ENCODE data around the gene CALHM4. TPM values are rescaled to one million over a fixed set of nuclear protein-coding genes. Genes with fewer than 3 reads are reported as not detected.

Gene CALHM4
- total RNA-seq, 1 experiment from 2014 or later: not detected

- Histone ChIP-seq H3K27ac (ENCODE audit: low read length) (no peak overlapping the region), H3K4me3 (ENCODE audit: low read length) (no peak overlapping the region), H3F3A (ENCODE audit: low read length, unreplicated experiment) (no peaks in the 10 kb centered on the region), H3K9me2 (replicated peaks; ENCODE audit: low read length) (no peaks in the 10 kb centered on the region), H4K20me1 (ENCODE audit: low read length) (no peaks in the 10 kb centered on the region), H3K9me3 (ENCODE audit: low read length) (no peaks in the 10 kb centered on the region), H3K27me3 (ENCODE audit: low read length) (no peaks in the 10 kb centered on the region), H3K79me2 (ENCODE audit: low read length) (peaks cover 52% of the 10 kb centered on the region), H2AFZ (ENCODE audit: low read length) (no peak overlapping the region), H3K9ac (ENCODE audit: low read length) (no peak overlapping the region), H3K4me1 (ENCODE audit: insufficient read depth, low read length) (no peaks in the 10 kb centered on the region; the same call in 1 of the 2 replicates), H3K36me3 (ENCODE audit: low read depth, low read length) (peaks cover 8% of the 10 kb centered on the region; the same call in 1 of the 2 replicates), H3K4me2 (ENCODE audit: low read length) (no peak overlapping the region)
- TF ChIP-seq EZH2phosphoT487 (IDR thresholded peaks at IDR 0.05; ENCODE audit: borderline replicate concordance, low read length): no peak
- TF ChIP-seq, protein P1, sequence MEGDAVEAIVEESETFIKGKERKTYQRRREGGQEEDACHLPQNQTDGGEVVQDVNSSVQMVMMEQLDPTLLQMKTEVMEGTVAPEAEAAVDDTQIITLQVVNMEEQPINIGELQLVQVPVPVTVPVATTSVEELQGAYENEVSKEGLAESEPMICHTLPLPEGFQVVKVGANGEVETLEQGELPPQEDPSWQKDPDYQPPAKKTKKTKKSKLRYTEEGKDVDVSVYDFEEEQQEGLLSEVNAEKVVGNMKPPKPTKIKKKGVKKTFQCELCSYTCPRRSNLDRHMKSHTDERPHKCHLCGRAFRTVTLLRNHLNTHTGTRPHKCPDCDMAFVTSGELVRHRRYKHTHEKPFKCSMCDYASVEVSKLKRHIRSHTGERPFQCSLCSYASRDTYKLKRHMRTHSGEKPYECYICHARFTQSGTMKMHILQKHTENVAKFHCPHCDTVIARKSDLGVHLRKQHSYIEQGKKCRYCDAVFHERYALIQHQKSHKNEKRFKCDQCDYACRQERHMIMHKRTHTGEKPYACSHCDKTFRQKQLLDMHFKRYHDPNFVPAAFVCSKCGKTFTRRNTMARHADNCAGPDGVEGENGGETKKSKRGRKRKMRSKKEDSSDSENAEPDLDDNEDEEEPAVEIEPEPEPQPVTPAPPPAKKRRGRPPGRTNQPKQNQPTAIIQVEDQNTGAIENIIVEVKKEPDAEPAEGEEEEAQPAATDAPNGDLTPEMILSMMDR (conservative IDR thresholded peaks at IDR 0.05; ENCODE audit: low read depth, low read length): no peak
- ATAC-seq (no peak), DNase-seq (no peak)
- POLR2A ChIA-PET (ENCODE audit: unreplicated experiment): no interaction called here
- no TSS peak for BruUV-seq (replicated peaks)
- CTCF ChIA-PET: no interaction called here
- intact Hi-C loops (cut with micrococcal nuclease): no loop called here
These were observed 26.6 kb downstream of the CALHM4 start for GRCh38 chr6:116580198-116580597.

GRCh38 chr6:116586276-116586675 is 32.7 kb downstream of the CALHM4 start:
- Histone ChIP-seq H3K4me2 (ENCODE audit: low read length) (peak overlapping the region; percentile 37; the same call in 1 of the 2 replicates), H3F3A (ENCODE audit: low read length, unreplicated experiment) (no peaks in the 10 kb centered on the region), H3K27me3 (ENCODE audit: low read length) (no peaks in the 10 kb centered on the region), H3K27ac (ENCODE audit: low read length) (peak overlapping the region; percentile 32; the same call in 1 of the 2 replicates), H3K9me2 (replicated peaks; ENCODE audit: low read length) (no peaks in the 10 kb centered on the region), H3K4me1 (ENCODE audit: insufficient read depth, low read length) (peaks cover 17% of the 10 kb centered on the region), H3K9ac (ENCODE audit: low read length) (no peak overlapping the region), H3K9me3 (ENCODE audit: low read length) (no peaks in the 10 kb centered on the region), H2AFZ (ENCODE audit: low read length) (no peak overlapping the region), H3K79me2 (ENCODE audit: low read length) (peaks cover 16% of the 10 kb centered on the region; the same call in 1 of the 2 replicates), H3K4me3 (ENCODE audit: low read length) (no peak overlapping the region), H3K36me3 (ENCODE audit: low read depth, low read length) (peaks cover 7% of the 10 kb centered on the region), H4K20me1 (ENCODE audit: low read length) (0 out of 2 replicates have a peak, but pooled peaks cover 3% of the 10 kb centered on the region)
- DNase-seq (peak; percentile 16), ATAC-seq (peak; percentile 68)
- TF ChIP-seq EZH2 (IDR thresholded peaks at IDR 0.05; ENCODE audit: low read length, unreplicated experiment) (no peak), EZH2phosphoT487 (IDR thresholded peaks at IDR 0.05; ENCODE audit: borderline replicate concordance, low read length) (no peak)
- TF ChIP-seq, protein P1 (conservative IDR thresholded peaks at IDR 0.05; ENCODE audit: low read depth, low read length): no peak
- ChIA-PET CTCF (no interaction called here), POLR2A (ENCODE audit: unreplicated experiment) (no interaction called here)
- no TSS peak for BruUV-seq (replicated peaks)
- intact Hi-C loops (cut with micrococcal nuclease): no loop called here

- H3K9me2 ChIP-seq (replicated peaks; ENCODE audit: low read length): no peaks in the 10 kb centered on the region
- intact Hi-C loops (cut with micrococcal nuclease): no loop called here
- peaks cover 17% of the 10 kb centered on the region for H3K4me1 ChIP-seq (ENCODE audit: insufficient read depth, low read length)
- H3K9me3 ChIP-seq (ENCODE audit: low read length): no peaks in the 10 kb centered on the region
- peaks cover 12% of the 10 kb centered on the region; the same call in 1 of the 2 replicates for H3K79me2 ChIP-seq (ENCODE audit: low read length)
- H3K27ac ChIP-seq (ENCODE audit: low read length): peak overlapping the region; percentile 32; the same call in 1 of the 2 replicates
- ATAC-seq: no peak; the same call in 1 of the 2 replicates
- no peaks in the 10 kb centered on the region for H3F3A ChIP-seq (ENCODE audit: low read length, unreplicated experiment)
- no TSS peak for BruUV-seq (replicated peaks)
- H4K20me1 ChIP-seq (ENCODE audit: low read length): 0 out of 2 replicates have a peak, but pooled peaks cover 3% of the 10 kb centered on the region
- no peak overlapping the region for H2AFZ ChIP-seq (ENCODE audit: low read length)
- ChIA-PET POLR2A (ENCODE audit: unreplicated experiment) (no interaction called here), CTCF (no interaction called here)
- H3K9ac ChIP-seq (ENCODE audit: low read length): no peak overlapping the region
- peak overlapping the region; percentile 36; the same call in 1 of the 2 replicates for H3K4me2 ChIP-seq (ENCODE audit: low read length)
- H3K27me3 ChIP-seq (ENCODE audit: low read length): no peaks in the 10 kb centered on the region
- DNase-seq: no peak
- TF ChIP-seq EZH2phosphoT487 (IDR thresholded peaks at IDR 0.05; ENCODE audit: borderline replicate concordance, low read length): no peak
- TF ChIP-seq, protein P1 (conservative IDR thresholded peaks at IDR 0.05; ENCODE audit: low read depth, low read length): no peak
- TF ChIP-seq EZH2 (IDR thresholded peaks at IDR 0.05; ENCODE audit: low read length, unreplicated experiment): no peak
- peaks cover 12% of the 10 kb centered on the region for H3K36me3 ChIP-seq (ENCODE audit: low read depth, low read length)
- H3K4me3 ChIP-seq (ENCODE audit: low read length): no peak overlapping the region
These were observed 33.2 kb downstream of the CALHM4 start for GRCh38 chr6:116586738-116587137.
